SU-DHL-6 (cell line): ENCODE data around the gene RNF121.

ENCODE experiments used
- H2AFZ ChIP-seq: fragments of 200-600 bp; sonication (generic); 2 replicates; pipeline ENCODE4 v1.6.1; 2014; ENCODE audit warnings: low read depth, mild to moderate bottlenecking, moderate library complexity, mixed read lengths, antibody characterized with exemption, low read length; ENCODE audit not compliant: severe bottlenecking
- H3F3A ChIP-seq: fragments of 200-600 bp; shearing (Covaris generic); 2 replicates; pipeline ENCODE4 v1.6.0; 2016; ENCODE audit warnings: antibody characterized with exemption, mild to moderate bottlenecking; ENCODE audit not compliant: insufficient read depth
- H3K27ac ChIP-seq: fragments of 200-600 bp; sonication (generic); 2 replicates; pipeline ENCODE4 v1.5.1; 2016; ENCODE audit warnings: low read depth, mild to moderate bottlenecking, low read length, moderate library complexity, mixed read lengths
- H3K27me3 ChIP-seq: fragments of 200-600 bp; sonication (generic), shearing (Covaris generic); 2 replicates; pipeline ENCODE4 v1.6.0; 2014; ENCODE audit warnings: mild to moderate bottlenecking, low read length
- H3K36me3 ChIP-seq: fragments of 200-600 bp; sonication (generic); 2 replicates; pipeline ENCODE4 v1.6.1; 2014; ENCODE audit warnings: mild to moderate bottlenecking, low read length, mixed read lengths
- H3K4me2 ChIP-seq: fragments of 300-600, 200-600 bp; shearing (Covaris generic), sonication (generic); 2 replicates; pipeline ENCODE4 v1.6.0; 2014; ENCODE audit warnings: low read length, low read depth, mild to moderate bottlenecking; ENCODE audit not compliant: poor library complexity, severe bottlenecking
- H3K4me3 ChIP-seq: fragments of 200-600 bp; sonication (generic); 2 replicates; pipeline ENCODE4 v1.5.1; 2014; ENCODE audit warnings: antibody characterized with exemption, low read length, mild to moderate bottlenecking, mixed read lengths; ENCODE audit not compliant: insufficient read depth, poor library complexity, severe bottlenecking
- H3K79me2 ChIP-seq: fragments of 200-600 bp; sonication (generic); 2 replicates; pipeline ENCODE4 v1.6.1; 2014; ENCODE audit warnings: mild to moderate bottlenecking, low read length, moderate library complexity; ENCODE audit not compliant: insufficient read depth
- H3K9ac ChIP-seq: fragments of 200-600 bp; sonication (generic); 2 replicates; pipeline ENCODE4 v1.7.0; 2014; ENCODE audit warnings: mild to moderate bottlenecking, low read length
- H3K9me2 ChIP-seq: fragments of 200-600 bp; sonication (generic); replicated peaks from 2 replicates; pipeline ENCODE4 v1.6.1; 2014; ENCODE audit warnings: low read length; ENCODE audit not compliant: insufficient read depth
- H3K9me3 ChIP-seq: fragments of 200-600 bp; sonication (generic); 2 replicates; pipeline ENCODE4 v1.6.1; 2014; ENCODE audit warnings: low read length, mixed read lengths; ENCODE audit not compliant: insufficient read depth
- H4K20me1 ChIP-seq: fragments of 200-600 bp; sonication (generic); 2 replicates; pipeline ENCODE4 v1.6.1; 2014; ENCODE audit warnings: low read depth, mild to moderate bottlenecking, antibody characterized with exemption, low read length, moderate library complexity, mixed read lengths
- EZH2phosphoT487 ChIP-seq: fragments of 200-600 bp; sonication (generic), shearing (Covaris generic); conservative IDR thresholded peaks from 2 replicates; pipeline ENCODE4 v1.6.1; 2018; ENCODE audit warnings: mild to moderate bottlenecking, antibody characterized with exemption, low read length, moderate library complexity, mixed read lengths
- TF ChIP-seq, protein P1 (sequence below): fragments of 200-600 bp; sonication (generic); IDR thresholded peaks from one replicate; pipeline ENCODE4 v1.5.1; 2017; ENCODE audit warnings: antibody characterized with exemption, mild to moderate bottlenecking, low read length, moderate library complexity; ENCODE audit not compliant: insufficient read depth, poor library complexity, severe bottlenecking

The RNF121 gene

DNA sequence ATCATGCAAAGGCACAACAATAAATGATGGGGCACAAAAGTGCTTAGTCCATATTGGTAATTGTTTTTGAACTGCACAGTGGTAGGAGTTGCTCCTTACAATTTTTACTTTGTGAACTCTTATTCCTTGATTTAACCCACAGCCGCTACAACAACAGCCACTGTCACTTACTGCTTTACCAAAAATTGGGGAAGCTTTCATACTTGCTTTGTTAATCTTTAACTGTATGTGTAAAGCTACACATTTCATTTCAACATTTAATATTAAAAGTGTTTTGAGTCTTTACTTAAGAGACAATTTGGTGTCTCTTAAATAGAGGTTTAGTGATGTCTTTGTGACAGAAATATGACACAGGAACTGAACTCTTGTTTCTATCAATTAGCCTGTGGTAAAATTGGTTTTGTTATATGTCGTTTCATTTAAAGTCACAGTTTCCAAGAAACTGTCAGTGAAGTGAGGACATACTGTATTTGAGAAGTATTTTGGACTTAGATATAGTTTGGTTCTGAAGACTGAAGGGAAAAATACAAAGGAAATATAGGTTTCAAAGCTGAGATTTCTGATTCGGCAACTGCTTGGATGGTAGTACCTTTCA is 63.4 kb downstream of the RNF121 start:
- Histone ChIP-seq H3K9me2 (no peaks in the 10 kb centered on the region), H3K27ac (peak overlapping the region; percentile 53), H3K79me2 (no peaks in the 10 kb centered on the region), H2AFZ (no peak overlapping the region), H3K4me2 (peak overlapping the region; percentile 19), H3K9me3 (no peaks in the 10 kb centered on the region), H3K27me3 (no peaks in the 10 kb centered on the region), H3F3A (peaks cover 16% of the 10 kb centered on the region), H3K9ac (no peak overlapping the region), H3K4me3 (no peak overlapping the region), H3K36me3 (no peaks in the 10 kb centered on the region), H4K20me1 (no peaks in the 10 kb centered on the region)
- TF ChIP-seq, protein P1, sequence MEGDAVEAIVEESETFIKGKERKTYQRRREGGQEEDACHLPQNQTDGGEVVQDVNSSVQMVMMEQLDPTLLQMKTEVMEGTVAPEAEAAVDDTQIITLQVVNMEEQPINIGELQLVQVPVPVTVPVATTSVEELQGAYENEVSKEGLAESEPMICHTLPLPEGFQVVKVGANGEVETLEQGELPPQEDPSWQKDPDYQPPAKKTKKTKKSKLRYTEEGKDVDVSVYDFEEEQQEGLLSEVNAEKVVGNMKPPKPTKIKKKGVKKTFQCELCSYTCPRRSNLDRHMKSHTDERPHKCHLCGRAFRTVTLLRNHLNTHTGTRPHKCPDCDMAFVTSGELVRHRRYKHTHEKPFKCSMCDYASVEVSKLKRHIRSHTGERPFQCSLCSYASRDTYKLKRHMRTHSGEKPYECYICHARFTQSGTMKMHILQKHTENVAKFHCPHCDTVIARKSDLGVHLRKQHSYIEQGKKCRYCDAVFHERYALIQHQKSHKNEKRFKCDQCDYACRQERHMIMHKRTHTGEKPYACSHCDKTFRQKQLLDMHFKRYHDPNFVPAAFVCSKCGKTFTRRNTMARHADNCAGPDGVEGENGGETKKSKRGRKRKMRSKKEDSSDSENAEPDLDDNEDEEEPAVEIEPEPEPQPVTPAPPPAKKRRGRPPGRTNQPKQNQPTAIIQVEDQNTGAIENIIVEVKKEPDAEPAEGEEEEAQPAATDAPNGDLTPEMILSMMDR, result no peak
- no peak for TF ChIP-seq EZH2phosphoT487

DNA sequence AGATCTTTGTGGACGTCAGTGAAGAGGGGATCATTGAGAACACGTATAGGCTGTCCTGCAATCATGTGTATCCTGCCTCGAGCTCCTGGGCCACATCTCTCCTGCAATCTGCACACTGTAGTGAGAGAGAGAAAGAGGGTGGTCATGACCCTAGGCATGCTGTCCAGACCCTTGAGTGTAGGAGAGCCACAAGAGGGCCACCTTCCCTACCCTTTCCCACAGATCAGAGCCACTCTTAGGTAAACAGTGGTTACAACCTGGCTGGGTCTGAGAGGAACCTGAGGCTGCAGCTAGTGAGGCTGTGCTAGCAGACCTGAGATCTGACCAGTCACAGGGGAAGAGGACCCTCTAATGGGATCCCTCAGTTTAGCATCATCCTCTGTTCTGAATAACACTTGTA is 65.9 kb downstream of the RNF121 start:
- Histone ChIP-seq H3K9me2 (no peaks in the 10 kb centered on the region), H3K9ac (no peak overlapping the region), H3K27ac (no peak overlapping the region), H3K36me3 (no peaks in the 10 kb centered on the region), H3K4me2 (no peak overlapping the region), H2AFZ (no peak overlapping the region), H4K20me1 (no peaks in the 10 kb centered on the region), H3K9me3 (no peaks in the 10 kb centered on the region), H3K79me2 (no peaks in the 10 kb centered on the region), H3F3A (peaks cover 16% of the 10 kb centered on the region), H3K27me3 (no peaks in the 10 kb centered on the region), H3K4me3 (no peak overlapping the region)
- TF ChIP-seq, protein P1, result no peak
- TF ChIP-seq EZH2phosphoT487, result no peak

DNA sequence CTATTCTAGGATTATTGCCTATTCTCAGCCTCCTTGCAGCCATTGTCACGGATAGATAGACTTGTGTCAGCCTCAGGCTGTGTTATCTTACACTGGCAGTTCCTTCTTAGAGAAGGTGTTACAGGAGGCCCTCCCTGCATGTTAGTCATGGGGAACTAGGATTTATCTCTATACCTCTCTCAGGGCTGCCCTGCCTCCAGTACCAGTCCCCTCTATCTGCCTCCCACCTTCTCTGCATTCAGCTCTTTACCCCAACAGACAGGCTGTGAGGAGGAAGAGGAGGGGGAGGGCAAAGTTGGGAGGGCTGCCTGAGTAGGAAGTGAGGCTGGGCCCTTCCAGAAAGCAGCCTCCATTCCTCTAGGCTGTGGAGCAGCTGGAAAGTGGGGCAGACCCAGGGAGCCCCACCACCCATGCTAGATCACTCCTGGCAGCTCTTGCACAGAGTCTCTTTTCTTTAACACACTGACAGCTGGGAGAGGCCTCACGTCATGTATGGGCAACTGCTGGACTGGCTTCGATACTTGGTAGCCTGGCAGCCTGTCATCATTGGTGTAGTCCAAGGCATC is 67.0 kb downstream of the RNF121 start:
- no peak overlapping the region for H3K4me2 ChIP-seq
- no peaks in the 10 kb centered on the region for H4K20me1 ChIP-seq
- H3K27ac ChIP-seq, result no peak overlapping the region
- TF ChIP-seq, protein P1, result no peak
- TF ChIP-seq EZH2phosphoT487, result no peak
- no peak overlapping the region for H3K4me3 ChIP-seq
- no peak overlapping the region for H3K9ac ChIP-seq
- H3K9me3 ChIP-seq, result no peaks in the 10 kb centered on the region
- no peaks in the 10 kb centered on the region for H3K9me2 ChIP-seq
- no peaks in the 10 kb centered on the region for H3K36me3 ChIP-seq
- peaks cover 16% of the 10 kb centered on the region for H3F3A ChIP-seq
- no peak overlapping the region for H2AFZ ChIP-seq
- no peaks in the 10 kb centered on the region for H3K79me2 ChIP-seq
- no peaks in the 10 kb centered on the region for H3K27me3 ChIP-seq
